GM19043 (cell line): Measurements from ENCODE around the gene EGFLAM.

Experiments
- ATAC-seq: cut with Tn5 transposase; IDR thresholded peaks from one replicate; pipeline ENCODE4 v1.9.1; 2021; ENCODE audit warnings: low read depth; ENCODE audit not compliant: unreplicated experiment

EGFLAM gene

GRCh38 chr5:38258319-38259061 lies at the start of gene EGFLAM:
Gene EGFLAM (plus strand): TSS chr5:38258559. CDS start chr5:38258755, 196 bp downstream.
- no peak for ATAC-seq

- no peak for ATAC-seq
Measured at GRCh38 chr5:38208782-38209378, 49.5 kb upstream of the EGFLAM start.

GRCh38 chr5:38210676-38211353 lies 47.5 kb upstream of the EGFLAM start:
- ATAC-seq = no peak

- ATAC-seq = no peak
Measured at GRCh38 chr5:38211354-38211710, 47.0 kb upstream of the EGFLAM start.

- no peak for ATAC-seq
Measured at GRCh38 chr5:38212307-38212706, 46.1 kb upstream of the EGFLAM start.

GRCh38 chr5:38226091-38226490 lies 32.3 kb upstream of the EGFLAM start:
- ATAC-seq = no peak

GRCh38 chr5:38228914-38229313 lies 29.4 kb upstream of the EGFLAM start:
- no peak for ATAC-seq

GRCh38 chr5:38234737-38235136 lies 23.6 kb upstream of the EGFLAM start:
- ATAC-seq = no peak

- no peak for ATAC-seq
Measured at GRCh38 chr5:38237681-38238080, 20.7 kb upstream of the EGFLAM start.

GRCh38 chr5:38240212-38240611 lies 18.1 kb upstream of the EGFLAM start:
- no peak for ATAC-seq

GRCh38 chr5:38241655-38242054 lies 16.7 kb upstream of the EGFLAM start:
- ATAC-seq = no peak

GRCh38 chr5:38245307-38245706 lies 13.1 kb upstream of the EGFLAM start:
- no peak for ATAC-seq

GRCh38 chr5:38249301-38249700 lies 9.1 kb upstream of the EGFLAM start:
- ATAC-seq = no peak

GRCh38 chr5:38249812-38250211 lies 8.5 kb upstream of the EGFLAM start:
- no peak for ATAC-seq

GRCh38 chr5:38250763-38251448 lies 7.5 kb upstream of the EGFLAM start:
- ATAC-seq = no peak

GRCh38 chr5:38253759-38254158 lies 4.6 kb upstream of the EGFLAM start:
- ATAC-seq = no peak

GRCh38 chr5:38257308-38258041 lies 884 bp upstream of the EGFLAM start:
- ATAC-seq = no peak

GRCh38 chr5:38258042-38258318 lies 379 bp upstream of the EGFLAM start:
- ATAC-seq = no peak

- no peak for ATAC-seq
Measured at GRCh38 chr5:38259062-38259808, 876 bp downstream of the EGFLAM start.

- no peak for ATAC-seq
Measured at GRCh38 chr5:38259809-38260160, 1.4 kb downstream of the EGFLAM start.
